Right hindlimb (tissue), 1 donor: Measurements from ENCODE around the gene DHPS.
"Not testable (repeated sequence)": the region's sequence is repeated elsewhere in the genome, so short reads cannot be mapped to it uniquely, and the experiment has no call there.

Source experiments
- DNase-seq: peaks from one replicate; pipeline ENCODE4 v3.0.0-alpha.2; 2018

DHPS gene

DNA sequence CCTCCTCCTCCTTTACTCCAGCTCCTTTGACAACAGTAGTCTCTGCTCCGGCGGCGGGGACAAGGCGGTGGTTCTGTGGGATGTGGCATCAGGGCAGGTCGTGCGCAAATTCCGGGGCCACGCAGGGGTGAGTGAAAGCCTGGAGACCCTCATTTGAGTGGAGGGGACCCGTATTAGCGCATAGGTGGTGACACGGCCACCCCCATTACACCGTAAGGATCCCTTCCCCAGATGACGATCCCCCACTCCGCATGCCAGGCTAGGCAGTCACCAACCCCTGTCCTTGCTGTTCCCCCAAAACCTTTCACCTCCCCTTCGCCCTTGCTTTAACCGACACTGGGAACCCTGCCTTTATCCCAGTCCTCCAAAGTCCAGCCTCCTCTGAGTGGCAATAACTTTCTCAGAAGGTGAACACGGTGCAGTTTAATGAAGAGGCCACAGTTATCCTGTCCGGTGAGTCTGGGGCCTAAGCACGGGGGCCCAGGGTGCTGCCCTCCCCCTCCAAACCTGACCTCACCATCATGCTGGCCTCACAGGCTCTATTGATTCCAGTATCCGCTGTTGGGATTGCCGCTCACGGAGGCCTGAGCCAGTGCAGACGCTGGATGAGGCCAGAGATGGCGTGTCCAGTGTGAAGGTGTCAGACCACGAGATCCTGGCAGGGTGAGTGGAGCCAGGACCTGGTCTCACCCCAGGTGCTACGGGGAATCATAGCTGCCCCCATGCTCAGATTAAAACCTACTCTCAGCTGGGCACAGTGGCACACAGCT, 11.3 kb downstream of the DHPS start:
- DNase-seq = no peak

DNA sequence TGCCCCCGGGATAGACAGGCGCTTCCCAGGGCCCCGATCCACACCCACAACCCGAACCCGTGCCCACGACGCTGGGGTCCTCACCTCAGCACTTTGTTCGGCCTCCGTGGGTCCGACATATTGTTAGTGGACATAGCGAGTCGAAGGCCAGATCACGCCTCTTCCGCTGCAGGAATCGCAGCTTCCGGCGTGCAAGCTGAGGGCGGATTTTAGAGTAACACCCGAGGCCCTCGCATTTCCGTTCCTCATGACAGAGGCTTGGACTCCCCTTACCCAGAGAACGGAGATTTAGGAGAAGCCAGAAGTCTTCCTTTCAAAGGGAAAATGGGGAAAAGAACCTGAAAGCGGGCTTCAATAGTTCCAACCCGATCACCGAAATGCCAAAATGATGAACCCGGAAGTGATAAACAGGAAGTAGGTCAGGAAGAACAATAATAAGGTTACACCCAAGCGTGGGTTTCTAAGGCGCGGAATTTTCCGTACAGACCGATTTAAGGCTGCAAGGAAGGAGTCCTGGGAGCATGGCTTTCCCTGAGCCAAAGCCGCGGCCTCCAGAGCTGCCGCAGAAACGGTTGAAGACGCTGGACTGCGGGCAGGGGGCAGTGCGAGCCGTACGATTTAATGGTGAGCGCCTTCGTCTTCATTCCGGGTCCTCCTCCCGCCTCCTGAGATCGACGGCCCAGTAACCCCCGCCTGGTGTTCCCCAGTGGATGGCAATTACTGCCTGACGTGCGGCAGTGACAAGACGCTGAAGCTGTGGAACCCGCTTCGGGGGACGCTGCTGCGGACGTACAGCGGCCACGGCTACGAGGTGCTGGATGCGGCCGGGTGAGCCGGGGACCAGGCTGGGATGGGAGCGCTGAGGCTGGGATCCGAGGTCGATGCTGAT, 12.2 kb downstream of the DHPS start:
- peak; percentile 86 for DNase-seq

DNA sequence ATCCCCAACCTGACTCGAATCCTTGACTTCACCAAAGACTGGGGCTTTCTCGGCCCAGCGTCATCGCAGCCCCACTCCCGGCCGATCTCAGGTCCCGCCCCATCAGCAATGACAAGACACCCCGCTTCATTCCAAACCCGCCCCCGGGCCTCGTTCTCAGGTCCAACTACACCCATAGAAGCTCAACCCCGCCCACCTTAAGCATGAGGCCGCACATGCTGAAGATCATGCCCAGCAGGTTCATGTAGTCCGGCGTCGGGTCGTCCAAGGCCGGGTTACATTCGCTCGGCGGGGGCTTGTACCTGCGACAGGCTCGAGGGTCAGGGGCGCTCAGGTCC, 12.8 kb downstream of the DHPS start:
- DNase-seq = peak; percentile 76

DNA sequence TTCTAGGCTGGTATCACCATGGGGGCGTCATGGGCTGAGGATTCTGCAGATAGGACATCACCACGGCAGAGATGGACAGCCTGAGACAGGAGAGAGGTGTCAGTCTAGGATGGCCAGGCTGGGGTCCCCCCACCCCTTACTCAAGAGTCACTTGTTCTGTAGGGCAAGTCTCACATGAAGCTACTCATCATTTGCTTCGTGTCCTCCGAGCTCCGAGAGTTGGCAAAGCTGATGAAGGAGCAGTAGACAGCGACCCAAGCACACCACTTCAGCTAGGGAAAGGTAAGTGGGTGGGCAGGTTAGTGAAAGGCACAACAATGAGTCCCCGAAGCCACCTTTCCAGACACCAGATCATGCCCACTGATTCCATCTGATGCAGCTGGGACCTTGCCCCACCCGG, 13.3 kb downstream of the DHPS start:
- no peak for DNase-seq

DNA sequence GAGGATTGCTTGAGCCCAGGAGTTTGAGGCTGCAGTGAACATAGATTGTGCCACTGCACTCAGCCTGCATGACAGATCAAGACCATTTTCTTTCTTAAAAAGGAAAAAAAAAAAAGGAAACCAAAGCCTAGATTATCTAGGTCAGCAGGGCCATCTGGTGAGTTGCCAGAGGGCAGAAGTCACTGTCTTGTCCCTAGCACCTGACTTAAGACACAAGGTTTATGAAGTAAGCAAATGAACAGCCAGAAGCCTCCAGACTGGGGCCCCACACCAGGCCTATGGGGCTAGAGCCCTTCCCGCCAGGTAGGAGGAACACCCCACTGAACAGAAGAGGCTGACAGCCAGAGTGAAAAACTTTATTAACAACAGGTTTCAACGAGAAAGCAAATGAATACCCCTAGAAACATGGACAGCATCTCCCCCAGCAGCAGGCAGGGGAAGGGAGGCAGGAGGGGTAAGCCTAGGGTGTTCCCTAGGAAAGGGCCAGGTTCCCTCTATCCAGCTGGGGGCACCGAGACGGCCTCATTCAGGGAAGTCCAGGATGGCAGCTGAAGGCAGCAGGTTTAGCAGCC, 13.9 kb downstream of the DHPS start:
- DNase-seq = no peak

DNA sequence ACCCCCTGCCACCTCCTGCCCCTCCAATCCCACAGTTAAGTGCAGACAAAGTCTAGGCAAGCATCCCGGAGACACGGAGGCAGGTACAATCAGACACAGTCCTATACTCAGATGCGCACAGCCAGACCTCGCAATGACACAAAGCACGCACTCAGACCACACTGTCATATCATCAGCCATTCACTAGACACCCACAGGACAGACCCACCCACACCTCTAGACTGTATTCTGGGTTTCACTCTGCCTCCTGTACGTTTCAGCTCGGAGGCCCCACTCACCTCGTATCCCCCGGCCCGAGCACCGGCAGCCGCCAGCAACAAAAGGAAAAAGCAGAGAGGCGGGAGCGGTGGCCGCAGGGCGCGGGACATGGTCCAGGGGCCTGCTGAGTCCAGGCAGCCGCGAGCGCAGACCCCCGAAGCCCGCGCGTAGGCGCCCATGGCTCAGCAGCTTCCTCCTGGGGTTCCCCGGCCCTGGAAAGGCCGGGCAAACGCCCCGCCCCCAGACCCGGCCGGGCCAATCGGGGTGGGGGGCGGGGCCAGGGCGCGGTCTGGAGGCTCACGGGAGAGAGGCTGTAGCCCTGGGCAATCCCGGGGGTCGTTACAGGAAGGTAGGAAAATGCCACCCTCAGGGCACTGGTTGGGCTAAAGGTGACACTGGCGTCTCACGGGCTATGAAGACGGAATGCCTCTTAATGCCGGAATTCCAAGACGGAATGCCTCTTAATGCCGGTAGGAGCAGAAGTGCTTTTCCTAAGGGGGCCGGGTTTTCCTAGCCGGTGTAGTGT, 15.2 kb downstream of the DHPS start, which contains the start of the genes MAN2B1 and WDR83:
Gene MAN2B1 (minus strand): TSS at position 478 of the 784 bp plus-strand sequence. CDS start 41 bp downstream, at position 437.
Gene WDR83 (plus strand): TSS at position 543 of the 784 bp plus-strand sequence. CDS start 2,984 bp downstream, outside the sequence.
- DNase-seq = peak; percentile 84

DNA sequence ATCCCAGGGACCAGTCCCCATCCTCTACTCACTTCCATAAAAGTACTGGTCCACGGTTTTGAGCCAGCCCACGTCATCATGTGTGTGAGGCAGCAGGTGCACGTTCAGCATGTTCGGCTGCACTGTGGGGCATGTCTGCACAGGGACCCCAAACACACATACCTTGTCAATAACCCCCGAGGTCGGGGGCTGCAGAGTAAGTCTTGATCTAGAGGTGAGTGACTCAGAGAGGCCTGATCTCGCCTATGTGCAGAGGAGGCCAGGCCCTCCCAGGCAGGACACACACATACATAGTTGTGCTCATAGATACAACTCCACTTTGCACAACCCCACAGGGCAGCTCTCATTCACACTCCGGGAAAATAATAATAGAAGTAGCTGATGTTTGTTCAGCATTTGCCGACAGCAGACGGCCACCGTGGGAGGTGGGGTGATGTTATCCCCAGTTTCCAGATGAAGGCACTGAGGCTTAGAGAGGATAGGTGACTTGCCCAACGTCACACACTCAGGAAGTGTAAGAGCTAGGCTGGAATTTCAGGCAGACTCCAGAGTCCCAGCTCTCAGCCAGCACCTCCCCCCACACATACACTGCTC, 15.9 kb downstream of the DHPS start:
- DNase-seq = no peak

- DNase-seq = no peak
Measured at GRCh38 chr19:12665281-12665573, 16.5 kb downstream of the DHPS start.

DNA sequence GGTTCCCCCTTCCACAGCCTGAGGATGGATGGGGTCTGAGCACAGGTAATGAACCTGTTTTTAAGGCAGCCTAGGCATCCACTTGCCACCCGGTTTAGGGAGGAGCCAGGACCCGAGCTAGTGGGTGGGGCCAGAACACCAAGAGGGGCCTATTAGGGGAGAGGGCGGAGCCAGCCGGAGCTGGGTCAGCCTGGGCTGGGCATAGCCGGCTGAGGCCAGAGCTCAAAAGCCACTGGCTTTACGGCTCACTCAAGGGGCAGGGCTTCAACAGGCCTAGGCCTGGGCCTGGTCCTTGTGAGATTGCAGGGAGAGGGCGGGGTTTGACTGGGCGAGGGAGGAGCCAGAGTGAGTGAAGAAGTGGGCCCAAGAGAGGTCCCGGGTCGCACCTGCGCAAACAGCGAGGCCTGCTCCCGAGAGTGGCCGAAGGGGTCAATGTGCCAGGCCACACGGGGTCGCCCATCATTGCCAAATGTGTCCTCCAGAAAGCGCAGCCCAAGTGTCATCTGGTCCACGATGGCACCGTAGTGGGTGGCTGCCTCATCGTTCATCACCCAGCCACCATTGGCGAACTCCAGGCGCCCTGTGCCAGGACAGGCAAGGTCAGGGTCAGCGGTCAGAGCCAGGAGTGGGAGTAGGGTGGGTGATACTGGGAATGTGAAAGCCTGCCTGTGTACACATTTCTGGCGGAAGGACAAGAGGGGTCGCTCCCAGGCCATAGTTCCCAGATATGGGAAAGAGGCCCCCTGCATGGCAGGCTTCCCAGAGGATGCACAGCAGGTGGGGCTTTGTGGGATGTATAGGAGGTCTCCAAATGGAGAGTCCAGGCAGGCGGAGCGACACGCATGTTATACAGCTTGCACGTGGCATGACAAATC, 17.0 kb downstream of the DHPS start:
- no peak for DNase-seq

DNA sequence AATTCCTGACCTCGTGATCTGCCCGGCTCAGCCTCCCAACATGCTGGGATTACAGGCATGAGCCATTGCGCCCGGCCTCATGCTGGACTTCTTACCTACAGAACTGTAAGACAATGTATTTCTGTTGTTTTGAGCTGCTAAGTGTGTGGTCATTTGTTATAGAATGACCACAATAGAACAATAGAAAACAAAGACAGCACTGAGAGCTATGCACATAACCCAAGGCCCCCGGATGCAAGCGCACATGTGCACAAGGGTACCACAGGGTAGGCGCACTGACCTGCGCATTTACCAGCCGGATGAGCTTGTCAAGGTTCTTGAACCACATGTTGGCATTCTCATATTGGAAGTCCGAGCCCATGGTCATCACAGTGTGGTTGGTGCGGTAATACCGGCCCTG, 20.7 kb downstream of the DHPS start:
- DNase-seq = no peak

- DNase-seq = no peak
Measured at GRCh38 chr19:12657966-12658365, 23.7 kb downstream of the DHPS start.

- no peak for DNase-seq
Measured at GRCh38 chr19:12656899-12657571, 24.6 kb downstream of the DHPS start.

DNA sequence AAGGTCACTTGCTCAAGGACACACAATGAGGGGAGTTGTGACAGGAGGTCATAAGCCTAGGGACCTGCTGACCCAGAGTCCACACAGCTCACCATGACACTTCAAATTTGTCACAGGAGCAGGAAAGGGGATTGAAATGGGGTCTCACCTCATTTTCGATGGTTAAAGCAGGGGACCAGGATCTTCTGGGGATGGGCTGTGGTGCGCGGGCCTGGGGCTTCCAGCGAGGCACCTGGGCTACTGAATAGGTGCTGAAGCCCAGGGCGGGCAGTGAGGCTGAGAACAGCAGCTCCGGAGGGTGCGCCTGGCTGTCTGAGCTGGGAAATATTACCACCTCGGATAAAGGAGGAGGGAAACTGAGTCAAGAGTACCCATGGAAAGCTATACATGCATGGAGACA, 26.1 kb downstream of the DHPS start:
- no peak for DNase-seq

DNA sequence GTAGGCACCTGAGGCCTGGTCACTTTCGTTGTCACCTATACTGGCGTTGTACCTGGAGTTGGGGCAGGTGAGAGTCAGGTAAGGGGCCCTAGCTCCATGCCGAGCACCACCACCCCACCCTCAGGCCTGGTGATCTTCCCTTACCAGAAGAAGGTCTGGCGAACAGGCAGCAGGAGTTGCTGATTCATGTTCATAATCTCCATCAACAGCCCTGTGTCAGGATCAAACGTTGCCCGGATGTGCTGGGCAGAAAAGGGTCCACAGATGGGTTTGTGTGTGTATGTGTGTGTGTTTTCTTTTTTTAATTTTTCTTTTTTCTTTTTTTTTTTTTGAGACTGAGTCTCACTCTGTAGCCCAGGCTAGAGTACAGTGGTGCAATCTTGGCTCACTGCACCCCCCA, 29.5 kb downstream of the DHPS start:
- DNase-seq = no peak

- DNase-seq = no peak
Measured at GRCh38 chr19:12649941-12650340, 31.7 kb downstream of the DHPS start.

- DNase-seq = no peak
Measured at GRCh38 chr19:12648088-12648487, 33.6 kb downstream of the DHPS start.

DNA sequence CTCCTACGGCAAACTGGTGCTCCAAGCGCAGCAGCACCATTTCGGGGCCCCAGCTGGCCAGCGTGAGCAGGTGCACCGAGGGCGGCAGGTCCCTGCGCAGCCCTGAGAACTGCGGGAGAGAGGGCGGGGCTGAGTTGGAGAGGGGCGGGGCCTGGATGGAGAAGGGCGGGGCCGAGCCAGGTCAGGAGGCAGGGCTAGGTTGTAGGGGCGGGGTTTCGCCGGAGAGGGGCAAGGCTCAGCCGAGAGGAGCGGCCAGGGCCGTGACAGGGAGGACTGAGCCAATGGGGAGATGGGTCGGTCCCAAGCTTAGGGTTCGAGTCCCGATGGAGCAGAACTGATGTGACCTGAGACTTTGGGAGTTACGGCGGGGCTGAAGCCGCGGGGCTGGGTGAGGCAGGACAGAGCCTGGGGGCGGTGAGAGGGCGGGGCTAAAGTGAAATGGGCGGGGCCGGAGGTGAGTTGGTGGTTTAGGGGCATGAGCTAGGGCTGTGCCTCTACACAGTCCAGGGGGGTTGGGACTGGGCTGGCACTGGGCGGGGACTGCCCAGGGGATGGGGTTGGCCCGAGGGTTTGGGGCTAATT, 34.1 kb downstream of the DHPS start:
- peak; percentile 33 for DNase-seq

DNA sequence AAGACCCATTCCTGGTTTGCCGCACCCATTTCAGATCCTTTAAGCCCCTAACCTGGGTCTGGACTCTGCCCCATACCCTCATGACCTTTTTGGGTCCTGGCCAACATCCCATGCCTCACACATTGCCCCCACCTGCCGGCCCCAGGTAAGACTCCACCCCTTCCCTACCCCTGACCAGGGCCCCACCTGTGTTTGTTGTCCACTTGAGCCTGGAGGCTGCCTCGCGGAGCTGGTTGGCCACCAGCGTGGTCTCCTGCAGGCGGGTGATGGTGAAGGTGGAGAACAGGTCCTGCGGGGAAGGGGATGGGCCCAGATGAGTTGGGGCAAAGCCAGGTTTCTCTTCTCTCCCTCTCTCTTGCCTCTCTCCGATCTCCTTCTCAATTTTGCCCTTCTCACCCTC, 34.6 kb downstream of the DHPS start:
- no peak for DNase-seq

GRCh38 chr19:12646551-12646950, 35.1 kb downstream of the DHPS start:
- no peak for DNase-seq

DNA sequence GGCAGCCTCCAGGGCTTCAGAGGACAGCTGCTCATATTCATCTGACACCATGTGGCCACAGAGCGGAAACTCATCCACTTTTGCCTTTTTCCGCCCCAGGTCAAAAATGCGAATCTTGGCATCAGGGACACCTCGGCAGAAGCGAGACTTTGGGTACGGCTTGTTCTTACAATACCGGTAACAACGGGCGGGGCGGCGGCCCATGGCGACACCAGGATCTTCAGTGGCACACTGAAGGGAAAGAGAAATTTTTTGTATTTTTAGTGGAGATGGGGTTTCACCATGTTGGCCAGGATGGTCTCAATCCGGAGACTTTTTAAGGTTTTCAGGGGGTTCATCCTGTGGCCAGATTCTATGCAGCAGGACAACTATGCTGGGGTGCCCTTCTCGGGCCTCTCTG, 38.0 kb downstream of the DHPS start:
- not testable (repeated sequence) for DNase-seq

DNA sequence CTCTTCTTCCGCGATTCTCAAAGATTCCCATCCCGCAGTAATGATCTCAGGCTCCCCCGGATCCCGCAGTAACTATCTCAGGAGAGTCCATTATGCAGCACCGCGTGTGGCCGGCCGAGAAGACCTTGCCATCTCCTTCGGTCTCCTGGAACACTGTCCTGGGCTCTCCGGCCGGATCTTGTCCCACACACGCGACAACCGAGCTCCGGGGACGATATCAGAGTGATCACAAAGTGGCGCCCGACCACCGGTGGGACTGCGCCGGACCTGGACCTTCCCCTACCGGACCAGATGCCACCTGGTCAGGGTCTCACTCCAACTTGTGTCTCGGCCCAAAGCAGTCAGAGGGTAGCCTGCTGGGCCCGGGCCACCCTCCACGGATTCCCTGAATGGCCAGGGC, 39.2 kb downstream of the DHPS start:
- DNase-seq = no peak
